ENCODE results near the gene GYS1.
A peak's percentile ranks its signal among the peaks of the same experiment; 100 is the strongest.
"Not testable (repeated sequence)": the region's sequence is repeated elsewhere in the genome, so short reads cannot be mapped to it uniquely, and the experiment has no call there.

The GYS1 gene

GRCh38 chr19:48993175-48994034 is at the start of gene GYS1, which contains the start of gene RUVBL2:
Gene GYS1 (minus strand): TSS chr19:48993309. CDS start chr19:48993112, 197 bp downstream.
Gene RUVBL2 (plus strand): TSS chr19:48993887. CDS start chr19:48993912, 25 bp downstream.
- peak; percentile 100 for DNase-seq

- DNase-seq, result not testable (repeated sequence)
These were observed 49.6 kb upstream of the GYS1 start for GRCh38 chr19:49042666-49043065.

- DNase-seq, result peak; percentile 75
These were observed 49.1 kb upstream of the GYS1 start for GRCh38 chr19:49042177-49042576.

- not testable (repeated sequence) for DNase-seq
These were observed 46.6 kb upstream of the GYS1 start for GRCh38 chr19:49039736-49040135.

- DNase-seq, result not testable (repeated sequence)
These were observed 45.6 kb upstream of the GYS1 start for GRCh38 chr19:49038557-49039276.

- DNase-seq, result not testable (repeated sequence)
These were observed 45.0 kb upstream of the GYS1 start for GRCh38 chr19:49038111-49038510.

GRCh38 chr19:49036815-49037214 is 43.7 kb upstream of the GYS1 start, which contains the start of gene CGB1:
Gene CGB1 (minus strand): TSS chr19:49036895. CDS start chr19:49036711, 184 bp downstream.
- DNase-seq, result not testable (repeated sequence)

- not testable (repeated sequence) for DNase-seq
These were observed 38.7 kb upstream of the GYS1 start, which contains the start of gene CGB2 for GRCh38 chr19:49031642-49032301. Gene CGB2 (plus strand): TSS chr19:49031890. CDS start chr19:49032096, 206 bp downstream.

- not testable (repeated sequence) for DNase-seq
These were observed 37.2 kb upstream of the GYS1 start for GRCh38 chr19:49030323-49030722.

GRCh38 chr19:49029749-49030148 is 36.6 kb upstream of the GYS1 start:
- DNase-seq, result not testable (repeated sequence)

- DNase-seq, result not testable (repeated sequence)
These were observed 35.6 kb upstream of the GYS1 start for GRCh38 chr19:49028686-49029085.

- not testable (repeated sequence) for DNase-seq
These were observed 32.5 kb upstream of the GYS1 start for GRCh38 chr19:49025599-49025998.

- not testable (repeated sequence) for DNase-seq
These were observed 32.0 kb upstream of the GYS1 start for GRCh38 chr19:49025088-49025487.

GRCh38 chr19:49024233-49024632 is 31.1 kb upstream of the GYS1 start, which contains the start of gene CGB3:
Gene CGB3 (minus strand): TSS chr19:49024333. CDS start chr19:49023971, 362 bp downstream.
- DNase-seq, result not testable (repeated sequence)

- no peak for DNase-seq
These were observed 29.0 kb upstream of the GYS1 start for GRCh38 chr19:49022116-49022515.

GRCh38 chr19:49020931-49021895 is 28.1 kb upstream of the GYS1 start:
- DNase-seq, result peak; percentile 56

GRCh38 chr19:49020342-49020741 is 27.2 kb upstream of the GYS1 start:
- peak; percentile 59 for DNase-seq

GRCh38 chr19:49019242-49019932 is 26.3 kb upstream of the GYS1 start:
- peak; percentile 79 for DNase-seq

GRCh38 chr19:49018388-49019241 is 25.5 kb upstream of the GYS1 start:
- DNase-seq, result peak; percentile 51
